HUDEP-2 (cell line): ENCODE results near the gene CACNA1G.

Source experiments
- DNase-seq, 76 experiments: peaks; one replicate each; lab custom pipeline; 2025; ENCODE audit not compliant: unreplicated experiment in 76 of 76; lab: John Stamatoyannopoulos, UW

CACNA1G gene

GRCh38 chr17:50560185-50560824, at the start of gene CACNA1G:
TSS of gene CACNA1G (plus strand) at chr17:50560715. CDS start at chr17:50561460, 745 bp downstream.
- DNase-seq = peak in 73 of 76 experiments; percentile 29 to 92 (median 73)

- DNase-seq = no peak
These were observed 49.5 kb upstream of the CACNA1G start for GRCh38 chr17:50511058-50511457.

GRCh38 chr17:50513495-50513894, 47.0 kb upstream of the CACNA1G start:
- no peak for DNase-seq

GRCh38 chr17:50514388-50514787, 46.1 kb upstream of the CACNA1G start:
- no peak for DNase-seq

GRCh38 chr17:50514936-50515702, 45.4 kb upstream of the CACNA1G start:
- peak in 3 of 76 experiments; percentile 7 to 28 (median 7) for DNase-seq

- no peak for DNase-seq
These were observed 43.5 kb upstream of the CACNA1G start for GRCh38 chr17:50517011-50517410.

- no peak for DNase-seq
These were observed 42.8 kb upstream of the CACNA1G start for GRCh38 chr17:50517504-50518383.

- DNase-seq = no peak
These were observed 42.0 kb upstream of the CACNA1G start for GRCh38 chr17:50518384-50519023.

- no peak for DNase-seq
These were observed 41.2 kb upstream of the CACNA1G start for GRCh38 chr17:50519141-50519834.

GRCh38 chr17:50520483-50520882, 40.0 kb upstream of the CACNA1G start:
- no peak for DNase-seq

- no peak for DNase-seq
These were observed 39.0 kb upstream of the CACNA1G start for GRCh38 chr17:50521514-50521913.

GRCh38 chr17:50522766-50523165, 37.7 kb upstream of the CACNA1G start:
- DNase-seq = no peak

GRCh38 chr17:50523208-50523607, 37.3 kb upstream of the CACNA1G start:
- DNase-seq = no peak

GRCh38 chr17:50524838-50525237, 35.7 kb upstream of the CACNA1G start:
- DNase-seq = no peak

- peak in 2 of 76 experiments; percentile 6 to 12 for DNase-seq
These were observed 33.3 kb upstream of the CACNA1G start for GRCh38 chr17:50527155-50527762.

GRCh38 chr17:50527949-50528474, 32.5 kb upstream of the CACNA1G start:
- no peak for DNase-seq

- DNase-seq = no peak
These were observed 30.7 kb upstream of the CACNA1G start for GRCh38 chr17:50529849-50530248.

GRCh38 chr17:50531428-50532025, 29.0 kb upstream of the CACNA1G start:
- DNase-seq = peak in 7 of 76 experiments; percentile 9 to 30 (median 14)

GRCh38 chr17:50532452-50533024, 28.0 kb upstream of the CACNA1G start, which contains the start of gene EPN3:
TSS of gene EPN3 (plus strand) at chr17:50532735. CDS start at chr17:50536557, 3,822 bp downstream.
- DNase-seq = no peak
